ENCODE measurements around the gene GOLT1B. TPM values are rescaled to one million over a fixed set of nuclear protein-coding genes. Genes with fewer than 3 reads are reported as not detected.

Gene GOLT1B
- total RNA-seq, 2 experiments from 2014 or later, result 31.6 to 35.9 TPM

- Mint-ChIP-seq H3K27ac (no peak overlapping the region), H3K9me3 (peaks cover 3% of the 10 kb centered on the region), H3K4me1 (ENCODE audit: low read depth) (peaks cover 6% of the 10 kb centered on the region), H3K27me3 (peaks cover 29% of the 10 kb centered on the region), H3K4me3 (peak overlapping the region; percentile 70), H3K36me3 (ENCODE audit: low read depth) (no peaks in the 10 kb centered on the region)
- peak; percentile 98 for ATAC-seq
- intact Hi-C loops (cut with micrococcal nuclease), result no loop called here
- ChIA-PET CTCF (interaction anchor here (0.7 to 2.7 kb wide), 5 partner anchors 12 to 1913 kb away, joined by 3 to 8 read pairs (median 4); no protein-coding TSS in a partner anchor), POLR2A (interaction anchor here (0.9 to 3.2 kb wide), 5 partner anchors 8 to 28 kb away, joined by 3 to 10 read pairs (median 3); partner anchors contain the start of genes GOLT1B and RECQL)
- TF ChIP-seq, protein P1, sequence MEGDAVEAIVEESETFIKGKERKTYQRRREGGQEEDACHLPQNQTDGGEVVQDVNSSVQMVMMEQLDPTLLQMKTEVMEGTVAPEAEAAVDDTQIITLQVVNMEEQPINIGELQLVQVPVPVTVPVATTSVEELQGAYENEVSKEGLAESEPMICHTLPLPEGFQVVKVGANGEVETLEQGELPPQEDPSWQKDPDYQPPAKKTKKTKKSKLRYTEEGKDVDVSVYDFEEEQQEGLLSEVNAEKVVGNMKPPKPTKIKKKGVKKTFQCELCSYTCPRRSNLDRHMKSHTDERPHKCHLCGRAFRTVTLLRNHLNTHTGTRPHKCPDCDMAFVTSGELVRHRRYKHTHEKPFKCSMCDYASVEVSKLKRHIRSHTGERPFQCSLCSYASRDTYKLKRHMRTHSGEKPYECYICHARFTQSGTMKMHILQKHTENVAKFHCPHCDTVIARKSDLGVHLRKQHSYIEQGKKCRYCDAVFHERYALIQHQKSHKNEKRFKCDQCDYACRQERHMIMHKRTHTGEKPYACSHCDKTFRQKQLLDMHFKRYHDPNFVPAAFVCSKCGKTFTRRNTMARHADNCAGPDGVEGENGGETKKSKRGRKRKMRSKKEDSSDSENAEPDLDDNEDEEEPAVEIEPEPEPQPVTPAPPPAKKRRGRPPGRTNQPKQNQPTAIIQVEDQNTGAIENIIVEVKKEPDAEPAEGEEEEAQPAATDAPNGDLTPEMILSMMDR (IDR thresholded peaks at IDR 0.05), result no peak
- DNase-seq, result peak; percentile 73
These were observed 26.0 kb downstream of the GOLT1B start for GRCh38 chr12:21527451-21528180.

DNA sequence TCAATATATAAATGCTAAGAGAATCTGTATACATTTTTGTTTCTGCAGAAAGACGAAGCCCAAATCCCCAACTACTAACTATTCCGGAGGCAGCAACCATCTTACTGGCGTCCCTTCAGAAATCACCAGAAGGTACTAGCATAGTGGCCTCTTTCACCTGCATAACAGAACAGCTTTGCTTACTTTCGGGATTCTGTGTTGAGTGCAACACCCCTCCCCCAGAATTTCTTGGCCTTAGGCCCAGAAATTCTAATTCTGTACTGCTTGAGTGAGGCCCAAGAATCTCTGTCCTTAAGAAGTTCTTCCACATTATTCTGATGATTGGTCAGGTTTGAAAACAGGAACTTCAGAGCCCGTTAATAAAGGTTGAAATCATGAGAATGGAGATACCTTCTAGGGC, 27.4 kb downstream of the GOLT1B start:
- Mint-ChIP-seq H3K27me3 (peaks cover 30% of the 10 kb centered on the region), H3K4me3 (no peak overlapping the region), H3K4me1 (ENCODE audit: low read depth) (peaks cover 6% of the 10 kb centered on the region), H3K36me3 (ENCODE audit: low read depth) (no peaks in the 10 kb centered on the region), H3K9me3 (peaks cover 3% of the 10 kb centered on the region), H3K27ac (no peak overlapping the region)
- intact Hi-C loops (cut with micrococcal nuclease), result no loop called here
- ATAC-seq (no peak), DNase-seq (no peak)
- POLR2A ChIA-PET, result interaction anchor here (0.6 kb wide), 1 partner anchor 23 kb away, joined by 3 read pairs; no protein-coding TSS in a partner anchor
- TF ChIP-seq, protein P1 (IDR thresholded peaks at IDR 0.05), result no peak
- CTCF ChIA-PET, result no interaction called here

DNA sequence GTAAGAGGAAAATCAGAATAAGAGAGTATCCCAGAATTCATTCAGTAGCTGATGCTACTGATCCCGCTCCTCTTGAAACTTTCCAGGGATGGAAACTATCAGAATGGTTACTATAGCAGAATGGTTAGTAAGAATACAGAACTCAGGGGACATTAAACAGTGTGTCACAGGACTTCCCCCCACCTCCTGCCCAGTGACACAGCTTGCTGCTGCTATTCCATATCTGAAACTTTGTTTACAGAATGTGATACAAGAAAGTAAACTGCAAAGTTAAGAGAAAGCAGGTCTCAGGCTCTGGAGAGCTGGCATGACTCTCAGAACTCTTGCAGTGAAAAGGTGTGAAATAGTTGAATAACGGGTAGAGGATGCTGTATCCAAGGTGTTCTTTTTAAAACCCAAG, 27.9 kb downstream of the GOLT1B start:
- ChIA-PET CTCF (interaction anchor here (0.9 kb wide), 1 partner anchor 10 kb away, joined by 4 read pairs; no protein-coding TSS in a partner anchor), POLR2A (interaction anchor here (0.6 kb wide), 1 partner anchor 24 kb away, joined by 3 read pairs; no protein-coding TSS in a partner anchor)
- DNase-seq (no peak), ATAC-seq (no peak)
- peaks cover under 1% of the 10 kb centered on the region for H3K9me3 Mint-ChIP-seq
- intact Hi-C loops (cut with micrococcal nuclease), result no loop called here
- no peaks in the 10 kb centered on the region for H3K36me3 Mint-ChIP-seq (ENCODE audit: low read depth)
- H3K27ac Mint-ChIP-seq, result no peak overlapping the region
- TF ChIP-seq, protein P1 (IDR thresholded peaks at IDR 0.05), result no peak
- peaks cover 6% of the 10 kb centered on the region for H3K4me1 Mint-ChIP-seq (ENCODE audit: low read depth)
- peaks cover 27% of the 10 kb centered on the region for H3K27me3 Mint-ChIP-seq
- no peak overlapping the region for H3K4me3 Mint-ChIP-seq

DNA sequence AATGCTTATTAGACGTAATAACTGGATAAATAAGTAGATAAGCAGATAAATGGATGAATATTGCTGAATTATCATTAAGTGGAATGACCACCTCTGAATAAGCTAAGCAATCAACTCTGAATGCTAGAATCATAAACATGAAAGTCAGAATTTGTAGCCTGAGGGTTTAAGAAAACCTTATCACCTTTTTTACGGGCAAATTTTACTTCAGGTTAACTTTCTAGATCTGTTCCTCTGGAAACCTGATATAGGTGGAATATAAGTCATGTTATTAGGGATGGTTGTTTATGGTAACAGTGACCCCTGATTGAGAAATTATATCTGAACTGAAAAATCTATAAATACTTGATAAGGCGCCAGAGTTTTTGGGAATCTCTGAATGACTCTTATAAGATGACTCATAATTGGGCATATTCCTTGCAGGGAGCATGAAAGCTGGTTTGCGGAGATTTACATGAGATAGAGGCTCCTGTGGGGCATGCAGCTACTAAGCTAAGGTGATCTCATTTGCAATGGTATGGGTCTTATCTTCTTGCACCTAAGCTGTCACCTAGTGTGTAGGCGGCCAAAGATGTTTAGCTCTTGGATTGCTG, 36.6 kb downstream of the GOLT1B start:
- no peaks in the 10 kb centered on the region for H3K4me1 Mint-ChIP-seq (ENCODE audit: low read depth)
- TF ChIP-seq, protein P1 (IDR thresholded peaks at IDR 0.05), result no peak
- ChIA-PET POLR2A (interaction anchor here (0.6 kb wide), 1 partner anchor 12 kb away, joined by 3 read pairs; the partner anchor contains the start of gene SPX), CTCF (interaction anchor here (2.3 kb wide), 1 partner anchor 11 kb away, joined by 6 read pairs; no protein-coding TSS in a partner anchor)
- H3K27me3 Mint-ChIP-seq, result peaks cover 6% of the 10 kb centered on the region
- H3K4me3 Mint-ChIP-seq, result no peak overlapping the region
- intact Hi-C loops (cut with micrococcal nuclease), result no loop called here
- ATAC-seq, result no peak
- no peak for DNase-seq
- no peak overlapping the region for H3K27ac Mint-ChIP-seq
- no peaks in the 10 kb centered on the region for H3K9me3 Mint-ChIP-seq
- H3K36me3 Mint-ChIP-seq (ENCODE audit: low read depth), result no peaks in the 10 kb centered on the region

DNA sequence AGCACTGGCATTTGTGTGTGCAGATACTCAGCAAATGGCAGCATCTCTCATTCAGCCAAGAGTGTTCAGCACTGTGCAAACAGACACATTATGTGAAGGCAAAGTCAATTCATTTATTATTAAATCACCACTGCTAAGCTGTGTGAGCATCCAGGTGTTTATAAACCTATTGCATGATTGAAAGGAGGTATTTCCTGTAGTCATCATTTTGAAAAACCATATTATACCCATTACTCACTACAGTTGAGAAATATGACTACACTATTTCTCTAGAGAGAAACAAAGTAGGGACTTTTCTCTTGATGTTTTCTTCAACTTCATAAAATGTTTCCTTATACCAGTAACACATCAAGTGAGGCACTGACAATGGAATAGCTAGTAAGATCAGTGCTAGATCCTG, 38.2 kb downstream of the GOLT1B start:
- no peaks in the 10 kb centered on the region for H3K36me3 Mint-ChIP-seq (ENCODE audit: low read depth)
- H3K4me3 Mint-ChIP-seq, result no peak overlapping the region
- H3K9me3 Mint-ChIP-seq, result no peaks in the 10 kb centered on the region
- CTCF ChIA-PET, result interaction anchor here (1.2 to 2.3 kb wide), 2 partner anchors 10 to 12 kb away, joined by 4 to 6 read pairs; no protein-coding TSS in a partner anchor
- H3K27me3 Mint-ChIP-seq, result peaks cover 4% of the 10 kb centered on the region
- no peak overlapping the region for H3K27ac Mint-ChIP-seq
- DNase-seq (no peak), ATAC-seq (peak; percentile 65)
- TF ChIP-seq, protein P1 (IDR thresholded peaks at IDR 0.05), result no peak
- POLR2A ChIA-PET, result no interaction called here
- intact Hi-C loops (cut with micrococcal nuclease), result no loop called here
- no peaks in the 10 kb centered on the region for H3K4me1 Mint-ChIP-seq (ENCODE audit: low read depth)

All from activated CD8-positive, alpha-beta T cell treated with anti-CD3 and anti-CD28 coated beads for 36 hours (primary cell).